DND-41 (cell line): ENCODE measurements around the gene UROC1.
"Not testable (repeated sequence)": the region's sequence is repeated elsewhere in the genome, so short reads cannot be mapped to it uniquely, and the experiment has no call there.

Experiments used
- ATAC-seq: fragments of 200-7000 bp; cut with Tn5 transposase; 3 replicates; pipeline ENCODE4 v1.9.1; 2021; ENCODE audit warnings: low read depth; ENCODE audit not compliant: insufficient read depth
- DNase-seq: peaks from one replicate; pipeline ENCODE4 v3.0.0-alpha.2; 2020
- H2AFZ ChIP-seq: 2 replicates; pipeline ENCODE4 v1.6.0; 2012; ENCODE audit warnings: low read depth, low read length
- H3K27ac ChIP-seq: 2 replicates; pipeline ENCODE4 v1.5.1; 2012; ENCODE audit warnings: low read length, inconsistent platforms
- H3K27me3 ChIP-seq: fragments of 200-600 bp; sonication (generic); 2 replicates; pipeline ENCODE4 v1.6.0; 2012; ENCODE audit warnings: low read length, mild to moderate bottlenecking, inconsistent platforms; ENCODE audit not compliant: insufficient read depth, poor library complexity
- H3K36me3 ChIP-seq: 2 replicates; pipeline ENCODE4 v1.5.1; 2012; ENCODE audit warnings: low read length, inconsistent platforms; ENCODE audit not compliant: insufficient read depth
- H3K4me1 ChIP-seq: 2 replicates; pipeline ENCODE4 v1.5.1; 2012; ENCODE audit warnings: mild to moderate bottlenecking, low read length; ENCODE audit not compliant: insufficient read depth
- H3K4me2 ChIP-seq: 2 replicates; pipeline ENCODE4 v1.6.0; 2012; ENCODE audit warnings: mild to moderate bottlenecking, moderate library complexity, low read length, inconsistent platforms; ENCODE audit not compliant: insufficient read depth
- H3K4me3 ChIP-seq, 2 experiments: fragments of 200-600 bp in 1 of 2; shearing (Covaris generic) in 1 of 2; 2 replicates each; pipeline ENCODE4 v1.5.1; 2012 to 2016; ENCODE audit warnings: inconsistent platforms in 2 of 2, low read length in 2 of 2, mild to moderate bottlenecking in 2 of 2, low read depth in 1 of 2, moderate library complexity in 1 of 2
- H3K79me2 ChIP-seq: 2 replicates; pipeline ENCODE4 v1.6.0; 2012; ENCODE audit warnings: low read length, inconsistent platforms; ENCODE audit not compliant: insufficient read depth
- H3K9ac ChIP-seq: 2 replicates; pipeline ENCODE4 v1.6.0; 2012; ENCODE audit warnings: low read depth, mild to moderate bottlenecking, inconsistent platforms, low read length, moderate library complexity
- H3K9me3 ChIP-seq: 2 replicates; pipeline ENCODE4 v1.5.1; 2012; ENCODE audit warnings: low read length, moderate library complexity, mild to moderate bottlenecking, inconsistent platforms; ENCODE audit not compliant: insufficient read depth, severe bottlenecking
- H4K20me1 ChIP-seq: 2 replicates; pipeline ENCODE4 v1.6.0; 2012; ENCODE audit warnings: low read length; ENCODE audit not compliant: insufficient read depth
- EZH2 ChIP-seq: IDR thresholded peaks from 3 replicates; pipeline ENCODE4 v1.6.1; 2012; ENCODE audit warnings: borderline replicate concordance, low read depth, mild to moderate bottlenecking, moderate library complexity, low read length, inconsistent platforms; ENCODE audit not compliant: severe bottlenecking
- TF ChIP-seq, protein P1 (sequence below): IDR thresholded peaks from 2 replicates; pipeline ENCODE4 v1.5.1; 2012; ENCODE audit warnings: borderline replicate concordance, low read length, moderate library complexity, mild to moderate bottlenecking; ENCODE audit not compliant: poor library complexity, severe bottlenecking; ENCODE audit errors: extremely low read depth

Gene UROC1

DNA sequence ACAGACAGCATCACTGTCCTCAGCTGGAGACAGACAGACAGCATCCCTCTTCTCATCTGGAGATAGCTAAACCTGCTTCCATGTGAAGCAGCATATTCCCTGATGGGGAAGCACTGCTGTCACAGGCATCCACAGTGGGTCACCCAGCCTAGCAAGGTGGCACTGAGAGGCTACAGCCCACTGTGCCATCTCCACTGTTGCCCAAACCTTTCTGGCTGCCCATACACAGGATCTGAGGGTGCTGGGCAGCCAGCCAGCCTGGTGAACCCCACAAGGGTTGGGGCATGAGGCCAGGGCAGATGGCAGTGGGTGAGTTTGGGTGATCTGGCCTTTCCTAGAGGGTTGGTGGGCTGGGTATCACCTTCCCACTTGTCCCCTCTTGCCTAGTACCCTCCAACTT lies 18.1 kb upstream of the UROC1 start:
- no peak for TF ChIP-seq EZH2
- TF ChIP-seq, protein P1, sequence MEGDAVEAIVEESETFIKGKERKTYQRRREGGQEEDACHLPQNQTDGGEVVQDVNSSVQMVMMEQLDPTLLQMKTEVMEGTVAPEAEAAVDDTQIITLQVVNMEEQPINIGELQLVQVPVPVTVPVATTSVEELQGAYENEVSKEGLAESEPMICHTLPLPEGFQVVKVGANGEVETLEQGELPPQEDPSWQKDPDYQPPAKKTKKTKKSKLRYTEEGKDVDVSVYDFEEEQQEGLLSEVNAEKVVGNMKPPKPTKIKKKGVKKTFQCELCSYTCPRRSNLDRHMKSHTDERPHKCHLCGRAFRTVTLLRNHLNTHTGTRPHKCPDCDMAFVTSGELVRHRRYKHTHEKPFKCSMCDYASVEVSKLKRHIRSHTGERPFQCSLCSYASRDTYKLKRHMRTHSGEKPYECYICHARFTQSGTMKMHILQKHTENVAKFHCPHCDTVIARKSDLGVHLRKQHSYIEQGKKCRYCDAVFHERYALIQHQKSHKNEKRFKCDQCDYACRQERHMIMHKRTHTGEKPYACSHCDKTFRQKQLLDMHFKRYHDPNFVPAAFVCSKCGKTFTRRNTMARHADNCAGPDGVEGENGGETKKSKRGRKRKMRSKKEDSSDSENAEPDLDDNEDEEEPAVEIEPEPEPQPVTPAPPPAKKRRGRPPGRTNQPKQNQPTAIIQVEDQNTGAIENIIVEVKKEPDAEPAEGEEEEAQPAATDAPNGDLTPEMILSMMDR = no peak
- Histone ChIP-seq H3K27me3 (peaks cover 3% of the 10 kb centered on the region), H4K20me1 (no peaks in the 10 kb centered on the region; the same call in 1 of the 2 replicates), H3K9me3 (no peaks in the 10 kb centered on the region), H3K4me3 (no peak overlapping the region), H3K4me1 (peaks cover 10% of the 10 kb centered on the region), H3K36me3 (no peaks in the 10 kb centered on the region), H3K4me2 (no peak overlapping the region), H3K9ac (no peak overlapping the region), H3K27ac (no peak overlapping the region), H3K79me2 (no peaks in the 10 kb centered on the region), H2AFZ (no peak overlapping the region)
- DNase-seq = no peak
- no peak for ATAC-seq

DNA sequence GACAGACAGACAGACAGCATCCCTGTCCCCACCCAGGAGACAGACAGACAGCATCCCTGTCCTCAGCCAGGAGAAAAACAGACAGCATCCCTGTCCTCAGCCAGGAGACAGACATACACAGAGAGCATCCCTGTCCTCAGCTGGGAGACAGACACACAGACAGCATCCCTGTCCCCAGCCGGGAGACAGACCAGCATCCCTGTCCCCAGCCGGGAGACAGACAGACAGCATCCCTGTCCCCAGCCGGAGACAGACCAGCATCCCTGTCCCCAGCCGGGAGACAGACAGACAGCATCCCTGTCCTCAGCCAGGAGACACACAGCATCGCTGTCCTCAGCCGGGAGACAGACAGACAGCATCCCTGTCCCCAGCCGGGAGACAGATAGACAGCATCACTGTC lies 17.1 kb upstream of the UROC1 start:
- ATAC-seq, H3K27ac ChIP-seq: not testable (repeated sequence)

DNA sequence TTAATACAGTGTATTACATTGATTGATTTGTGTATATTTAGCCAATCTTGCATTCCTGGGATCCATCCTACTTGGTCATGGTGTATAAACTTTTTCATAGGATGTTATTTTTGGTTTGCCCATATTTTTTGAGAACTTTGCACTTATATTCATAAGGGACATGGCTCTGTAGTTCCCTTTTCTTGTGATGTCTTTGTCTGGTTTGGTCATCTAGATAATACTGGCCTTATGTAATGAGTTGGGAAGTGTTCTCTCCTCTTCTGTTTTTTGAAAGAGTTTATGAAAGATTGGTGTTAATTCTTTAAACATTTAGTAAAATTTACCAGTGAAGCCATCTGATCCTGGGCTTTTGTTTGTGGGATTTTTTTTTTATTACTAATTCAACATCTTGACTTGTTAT lies 15.9 kb upstream of the UROC1 start:
- Histone ChIP-seq H2AFZ (no peak overlapping the region), H3K4me1 (no peaks in the 10 kb centered on the region), H3K4me2 (no peak overlapping the region), H3K4me3 (no peak overlapping the region), H3K36me3 (no peaks in the 10 kb centered on the region), H3K9me3 (no peaks in the 10 kb centered on the region), H3K27ac (no peak overlapping the region), H3K27me3 (peaks cover 3% of the 10 kb centered on the region), H4K20me1 (no peaks in the 10 kb centered on the region; the same call in 1 of the 2 replicates), H3K9ac (no peak overlapping the region), H3K79me2 (no peaks in the 10 kb centered on the region)
- ATAC-seq (no peak), DNase-seq (no peak)
- TF ChIP-seq, protein P1 = no peak
- no peak for TF ChIP-seq EZH2

More for the DNA sequence above, 17.1 kb upstream of the UROC1 start:
- not testable (repeated sequence) for H4K20me1 ChIP-seq, H3K27me3 ChIP-seq, H3K36me3 ChIP-seq, H3K9me3 ChIP-seq, H3K9ac ChIP-seq, DNase-seq, H3K79me2 ChIP-seq, H2AFZ ChIP-seq, H3K4me1 ChIP-seq, H3K4me3 ChIP-seq, H3K4me2 ChIP-seq

DNA sequence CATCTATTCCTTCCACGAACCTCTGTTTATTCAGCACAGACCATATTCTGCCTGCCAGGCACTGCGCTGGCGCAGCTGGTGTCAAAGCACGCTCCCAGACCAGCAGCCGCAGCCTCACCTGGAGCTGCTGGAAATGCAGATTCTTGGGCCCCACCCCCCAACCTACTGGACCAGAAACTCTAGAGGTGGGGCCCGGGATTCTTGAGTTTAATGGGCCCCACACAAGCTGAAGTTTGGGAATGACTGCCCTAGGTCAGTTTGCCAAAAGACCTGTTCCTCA lies 13.4 kb upstream of the UROC1 start:
- Histone ChIP-seq H3K4me1 (no peaks in the 10 kb centered on the region), H3K4me2 (no peak overlapping the region)
- TF ChIP-seq EZH2 = no peak
- TF ChIP-seq, protein P1 = no peak

More for the DNA sequence above, 13.4 kb upstream of the UROC1 start:
- no peaks in the 10 kb centered on the region for H3K36me3 ChIP-seq
- no peak overlapping the region for H3K9ac ChIP-seq
- H3K27me3 ChIP-seq = peaks cover 3% of the 10 kb centered on the region
- DNase-seq = no peak
- no peak overlapping the region for H2AFZ ChIP-seq
- no peak overlapping the region for H3K4me3 ChIP-seq
- no peaks in the 10 kb centered on the region for H3K9me3 ChIP-seq
- H4K20me1 ChIP-seq = no peaks in the 10 kb centered on the region; the same call in 1 of the 2 replicates
- no peak overlapping the region for H3K27ac ChIP-seq
- H3K79me2 ChIP-seq = no peaks in the 10 kb centered on the region
- ATAC-seq = no peak
